GM12874 (cell line): ENCODE results near the gene ZBTB40.

Source experiments
- CTCF ChIP-seq: IDR thresholded peaks from 2 replicates; pipeline ENCODE4 v1.5.1; 2011; ENCODE audit warnings: low read depth, mild to moderate bottlenecking, control low read depth, low read length, moderate library complexity; ENCODE audit not compliant: insufficient read depth

The ZBTB40 gene

GRCh38 chr1:22434717-22435116 is 16.9 kb upstream of the ZBTB40 start:
- no peak for TF ChIP-seq CTCF

- no peak for TF ChIP-seq CTCF
Measured at GRCh38 chr1:22436948-22437347, 14.7 kb upstream of the ZBTB40 start.

GRCh38 chr1:22437573-22437972 is 14.1 kb upstream of the ZBTB40 start:
- no peak for TF ChIP-seq CTCF

- no peak for TF ChIP-seq CTCF
Measured at GRCh38 chr1:22440582-22440981, 11.1 kb upstream of the ZBTB40 start.

GRCh38 chr1:22442212-22442894 is 9.3 kb upstream of the ZBTB40 start:
- TF ChIP-seq CTCF: no peak

- no peak for TF ChIP-seq CTCF
Measured at GRCh38 chr1:22443332-22443731, 8.3 kb upstream of the ZBTB40 start.

GRCh38 chr1:22444856-22445255 is 6.8 kb upstream of the ZBTB40 start:
- TF ChIP-seq CTCF: no peak

GRCh38 chr1:22447621-22448111 is 4.0 kb upstream of the ZBTB40 start:
- TF ChIP-seq CTCF: no peak
